DMS153 (cell line): Measurements from ENCODE around the gene MANF.
A peak's percentile ranks its signal among the peaks of the same experiment; 100 is the strongest.
"Not testable (repeated sequence)": the region's sequence is repeated elsewhere in the genome, so short reads cannot be mapped to it uniquely, and the experiment has no call there.

ENCODE experiments used
- DNase-seq: peaks from one replicate; lab custom pipeline; 2025; lab: John Stamatoyannopoulos, UW

MANF gene

GRCh38 chr3:51384726-51385473 lies at the start of gene MANF:
Gene MANF (plus strand): TSS chr3:51385291. CDS start chr3:51385343, 52 bp downstream.
- peak; percentile 81 for DNase-seq

- DNase-seq, result no peak
Measured at GRCh38 chr3:51336261-51336660, 48.8 kb upstream of the MANF start.

GRCh38 chr3:51337666-51338065 lies 47.4 kb upstream of the MANF start:
- no peak for DNase-seq

- no peak for DNase-seq
Measured at GRCh38 chr3:51338632-51339031, 46.5 kb upstream of the MANF start.

DNA sequence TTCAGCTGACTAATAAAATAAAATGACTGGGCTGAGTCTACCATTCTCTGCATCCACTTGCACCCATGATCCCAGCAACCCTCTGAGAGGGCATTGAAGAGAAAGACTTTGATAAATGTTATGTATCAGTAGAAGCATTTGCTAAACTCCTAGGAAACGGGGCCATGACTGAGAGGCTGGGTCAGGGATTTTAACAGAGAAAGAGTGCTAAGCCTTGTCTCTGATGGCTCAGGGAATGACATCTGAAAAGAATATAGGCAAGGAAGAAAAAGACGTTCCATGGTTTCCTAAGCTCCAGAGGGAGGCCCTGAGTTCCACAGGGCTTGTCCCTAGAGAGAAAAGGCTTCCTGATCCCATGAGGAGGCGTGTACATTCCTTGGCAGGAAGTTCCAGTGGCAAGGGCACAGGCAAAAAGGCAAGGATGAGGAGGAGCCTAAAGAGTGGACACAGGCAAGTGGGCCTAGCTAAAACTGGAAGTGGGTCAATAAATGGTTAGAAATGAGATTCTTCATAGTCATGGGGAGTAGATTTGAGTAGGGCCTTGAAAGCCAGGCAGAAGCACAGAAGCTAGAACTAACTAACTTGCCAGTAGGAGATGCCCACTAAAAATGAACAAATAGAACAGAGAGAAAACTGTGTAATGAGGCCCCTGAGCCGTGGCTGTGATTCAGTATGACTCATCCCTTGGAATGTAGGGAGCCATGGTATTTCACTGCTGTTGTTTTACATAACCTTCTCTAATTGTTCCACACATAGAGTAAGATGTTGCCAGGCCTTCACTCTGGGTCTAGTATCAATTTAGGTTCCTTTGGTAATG lies 44.9 kb upstream of the MANF start:
- no peak for DNase-seq

DNA sequence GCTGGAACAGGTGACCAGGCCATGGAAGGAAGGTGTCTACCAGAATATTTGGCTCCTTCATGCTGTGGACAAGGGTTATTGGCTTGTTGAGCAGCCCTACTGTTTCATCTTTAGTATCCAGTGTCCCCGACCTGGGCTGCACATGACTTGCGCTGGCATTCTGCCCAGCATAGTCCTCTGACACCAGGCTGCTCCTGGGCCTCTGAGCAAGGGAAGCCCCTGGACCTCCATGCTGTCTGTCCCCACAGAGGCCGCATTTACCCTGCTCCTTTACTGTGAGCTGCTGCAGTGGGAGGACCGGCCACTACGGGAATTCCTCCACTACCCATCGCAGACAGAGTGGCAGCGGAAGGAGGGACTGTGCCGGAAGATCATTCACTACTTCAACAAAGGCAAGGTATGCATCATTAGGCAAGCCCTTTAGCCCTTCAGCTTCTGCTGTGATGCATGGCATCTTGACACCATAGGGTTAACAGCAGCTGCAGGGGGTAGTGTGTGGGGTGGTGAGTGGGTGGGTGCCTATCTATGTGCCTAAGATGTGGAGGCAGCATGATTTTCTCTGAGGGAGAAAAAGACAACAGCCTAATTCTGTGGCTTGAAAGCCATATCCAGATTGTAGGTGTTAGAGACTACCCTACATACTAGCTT lies 44.0 kb upstream of the MANF start:
- no peak for DNase-seq

GRCh38 chr3:51343918-51344687 lies 41.0 kb upstream of the MANF start:
- DNase-seq, result no peak

GRCh38 chr3:51350751-51351150 lies 34.3 kb upstream of the MANF start:
- no peak for DNase-seq

DNA sequence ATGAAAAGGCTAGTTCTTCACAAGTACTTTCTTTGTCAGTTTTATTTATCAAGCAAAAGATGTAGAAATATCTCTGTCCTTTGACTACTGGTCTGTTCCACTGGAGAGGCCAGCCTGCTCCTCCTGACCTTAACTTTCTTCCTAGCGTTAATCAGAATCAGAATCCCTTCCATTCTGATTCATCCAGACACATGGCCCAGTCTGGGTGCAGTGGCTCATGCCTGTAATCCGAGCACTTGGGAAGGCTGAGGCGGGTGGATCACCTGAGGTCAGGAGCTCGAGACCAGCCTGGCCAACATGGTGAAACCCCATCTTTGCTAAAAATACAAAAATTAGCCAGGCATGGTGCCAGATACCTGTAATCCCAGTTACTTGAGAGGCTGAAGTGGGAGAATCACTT lies 32.0 kb upstream of the MANF start:
- DNase-seq, result no peak

DNA sequence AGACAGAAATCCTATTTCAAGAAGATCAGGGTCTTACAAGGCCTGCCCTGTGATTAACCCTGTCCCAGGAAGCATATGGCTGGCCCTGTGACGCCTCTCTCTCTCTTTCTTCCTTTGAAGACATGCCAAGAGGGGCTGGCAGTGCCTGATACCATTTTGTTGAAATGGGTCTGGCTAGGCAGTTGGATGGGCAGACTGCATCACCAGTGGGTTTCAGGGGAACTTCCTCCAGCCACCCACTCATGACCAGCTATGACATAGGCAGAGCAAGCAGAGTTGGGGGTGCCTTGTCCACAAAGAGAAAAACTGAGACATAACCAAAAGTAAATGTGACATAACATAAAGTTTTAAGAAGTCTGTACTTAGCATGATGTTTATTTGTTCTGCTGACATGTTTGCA lies 31.4 kb upstream of the MANF start:
- DNase-seq, result no peak

- no peak for DNase-seq
Measured at GRCh38 chr3:51354172-51354571, 30.9 kb upstream of the MANF start.

DNA sequence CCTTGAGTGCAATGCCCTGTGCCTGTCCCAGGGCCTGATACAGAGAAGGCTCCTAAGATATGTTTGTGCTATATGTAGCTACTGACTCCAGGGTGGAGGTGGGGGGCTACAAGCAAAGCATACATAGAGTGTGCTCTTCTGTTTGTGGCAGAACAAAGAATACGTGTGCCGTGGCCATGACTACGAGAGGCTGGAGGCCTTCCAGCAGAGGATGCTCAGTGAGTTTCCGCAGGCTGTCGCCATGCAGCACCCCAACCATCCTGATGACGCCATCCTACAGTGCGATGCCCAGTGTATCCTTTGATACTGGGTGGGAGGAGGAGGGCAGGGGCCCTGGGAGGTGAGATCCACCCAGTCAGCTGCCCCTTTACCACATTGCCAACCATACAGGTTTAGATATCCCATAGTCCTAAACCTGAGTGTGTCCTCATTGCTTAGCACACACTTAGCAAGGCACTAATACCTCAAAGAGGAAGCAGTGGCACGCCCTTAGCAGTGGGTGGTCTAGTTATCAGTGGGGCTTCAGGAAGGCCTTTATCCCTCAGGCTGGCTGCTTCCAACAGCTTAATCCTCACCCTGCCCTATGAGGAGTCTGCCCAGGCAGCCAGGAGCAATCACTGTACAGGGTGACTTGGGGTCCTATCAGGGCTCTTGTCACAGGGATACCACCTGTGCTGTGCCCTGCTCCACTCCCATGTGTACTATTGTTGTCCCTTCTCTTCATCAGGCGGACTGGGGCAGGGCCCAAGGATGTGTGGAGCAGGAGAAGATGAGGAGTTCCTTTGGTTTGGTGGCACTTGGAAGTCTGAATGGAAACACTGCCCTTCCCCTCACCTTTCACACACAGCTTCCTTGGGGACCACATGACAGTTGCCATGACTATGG lies 30.1 kb upstream of the MANF start:
- DNase-seq, result no peak

DNA sequence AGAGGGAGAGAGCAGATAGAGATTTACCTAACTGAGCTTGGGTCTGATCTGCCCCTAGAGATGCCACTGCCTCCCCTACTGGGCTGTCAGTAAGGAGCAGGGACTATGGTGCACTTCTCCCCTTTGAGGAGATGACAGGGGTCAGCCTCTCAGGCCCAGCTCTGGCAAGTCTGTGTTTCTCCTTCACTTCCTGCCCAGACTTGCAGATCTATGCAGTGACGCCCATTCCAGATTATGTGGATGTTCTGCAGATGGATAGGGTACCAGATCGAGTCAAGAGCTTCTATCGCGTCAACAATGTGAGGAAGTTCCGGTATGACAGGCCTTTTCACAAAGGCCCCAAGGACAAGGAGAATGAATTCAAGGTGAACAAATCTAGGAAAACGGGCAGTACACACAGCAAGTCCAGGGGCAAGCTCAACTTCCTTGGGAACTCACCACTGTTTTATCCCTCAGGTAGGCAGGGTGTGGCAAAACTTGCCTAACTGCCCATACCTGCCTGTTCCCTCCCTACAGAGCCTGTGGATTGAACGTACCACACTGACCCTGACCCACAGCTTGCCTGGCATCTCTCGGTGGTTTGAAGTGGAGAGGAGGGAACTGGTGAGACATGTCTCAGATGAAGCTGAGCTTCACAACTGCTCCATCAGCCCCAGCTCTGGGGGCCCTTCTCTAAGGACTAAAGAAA lies 29.1 kb upstream of the MANF start:
- no peak for DNase-seq

GRCh38 chr3:51357856-51358255 lies 27.2 kb upstream of the MANF start:
- no peak for DNase-seq

- DNase-seq, result no peak
Measured at GRCh38 chr3:51358981-51359380, 26.1 kb upstream of the MANF start.

DNA sequence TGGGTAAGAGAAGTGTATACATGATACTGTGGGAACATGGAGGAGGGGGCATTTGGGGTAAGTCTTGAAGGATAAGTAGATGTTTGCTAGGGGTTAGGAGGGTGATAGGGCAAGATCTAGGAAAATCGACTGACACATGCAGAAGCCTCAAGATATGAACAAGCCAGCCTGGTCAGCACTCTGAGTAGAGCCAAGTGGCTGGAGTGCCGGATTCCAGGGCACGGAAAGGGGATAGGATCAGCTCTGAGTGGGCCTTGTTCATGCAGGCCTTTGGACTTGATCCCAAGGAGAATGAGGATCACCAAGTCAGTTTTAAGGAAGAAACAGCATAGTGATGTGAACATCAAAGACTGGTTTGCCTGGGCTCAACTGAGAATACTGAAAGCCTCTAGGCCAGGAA lies 24.3 kb upstream of the MANF start:
- DNase-seq, result no peak

- no peak for DNase-seq
Measured at GRCh38 chr3:51361746-51362145, 23.3 kb upstream of the MANF start.

DNA sequence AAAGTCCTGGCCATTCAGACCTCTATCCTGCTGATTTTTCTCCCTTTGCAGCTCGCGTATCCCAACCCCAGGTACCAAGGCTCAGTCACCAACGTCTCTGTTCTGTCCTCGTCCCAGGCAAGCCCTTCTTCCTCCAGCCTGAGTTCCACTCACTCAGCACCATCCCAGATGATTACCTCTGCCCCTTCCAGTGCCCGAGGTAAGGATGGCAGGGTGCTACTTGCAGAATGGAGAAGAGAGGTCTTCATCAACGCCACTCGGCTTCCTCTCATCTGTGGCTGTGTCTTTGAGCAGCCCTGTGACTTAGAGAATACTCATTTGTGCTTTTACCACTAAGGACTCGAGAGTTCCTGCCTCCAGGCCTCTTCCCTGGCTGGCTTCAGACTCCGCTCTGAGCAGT lies 22.6 kb upstream of the MANF start:
- DNase-seq, result no peak

DNA sequence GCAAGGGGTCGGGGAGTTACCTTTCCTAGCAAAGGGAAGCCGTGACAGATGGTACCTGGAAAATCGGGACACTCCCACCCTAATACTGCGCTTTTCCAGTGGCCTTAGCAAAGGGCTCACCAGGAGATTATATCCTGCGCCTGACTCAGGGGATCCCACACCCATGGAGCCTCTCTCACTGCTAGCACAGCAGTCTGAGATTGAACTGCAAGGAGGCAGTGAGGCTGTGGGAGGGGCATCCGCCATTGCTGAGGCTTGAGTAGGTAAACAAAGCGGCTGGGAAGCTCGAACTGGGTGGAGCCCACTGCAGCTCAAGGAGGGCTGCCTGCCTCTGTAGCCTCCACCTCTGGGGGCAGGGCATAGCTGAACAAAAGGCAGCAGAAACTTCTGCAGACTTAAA lies 16.8 kb upstream of the MANF start:
- not testable (repeated sequence) for DNase-seq

DNA sequence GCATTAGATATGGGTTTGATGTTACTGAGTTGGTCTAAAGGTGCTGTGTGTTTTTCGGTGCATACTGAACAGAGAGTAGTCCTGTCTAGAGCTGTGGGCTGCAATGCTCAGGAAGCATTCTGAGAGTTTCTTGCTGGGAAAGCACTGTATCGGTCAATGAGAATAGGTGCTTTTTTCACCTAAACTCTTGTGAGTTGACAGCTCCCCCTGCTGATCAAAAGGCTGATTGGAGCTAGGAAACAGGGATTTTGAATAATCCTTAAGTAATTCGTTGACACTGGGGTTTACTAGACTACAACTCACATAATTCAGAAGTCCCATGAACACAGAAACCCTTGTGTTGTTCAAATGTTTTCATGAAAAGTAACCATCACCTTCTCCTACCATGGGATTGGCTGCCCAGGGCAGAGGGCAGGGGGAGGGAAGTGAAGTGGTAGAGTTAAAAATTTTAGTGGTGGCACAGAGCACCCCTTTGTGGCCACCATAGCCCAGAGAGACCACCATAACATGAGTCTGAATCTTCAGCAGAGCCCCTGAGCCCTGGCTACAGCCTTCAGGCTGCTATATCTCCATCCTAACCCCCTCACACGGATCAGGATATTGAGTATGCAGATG lies 13.0 kb upstream of the MANF start:
- DNase-seq, result peak; percentile 6
